DMS153 treated with DMSO at 0.1 percent for 48 hours (cell line): ENCODE data around the gene COL4A2.
"Not testable (repeated sequence)": the region's sequence is repeated elsewhere in the genome, so short reads cannot be mapped to it uniquely, and the experiment has no call there.

Experiments
- DNase-seq: peaks from one replicate; lab custom pipeline; 2025; ENCODE audit not compliant: unreplicated experiment; lab: John Stamatoyannopoulos, UW

The COL4A2 gene

GRCh38 chr13:110374431-110375370 is 67.6 kb downstream of the COL4A2 start:
- no peak for DNase-seq

- DNase-seq: no peak
Observed at GRCh38 chr13:110376120-110376519, 69.0 kb downstream of the COL4A2 start.

GRCh38 chr13:110377178-110377825 is 70.2 kb downstream of the COL4A2 start:
- DNase-seq: no peak

- DNase-seq: no peak
Observed at GRCh38 chr13:110377826-110378201, 70.7 kb downstream of the COL4A2 start.

- DNase-seq: no peak
Observed at GRCh38 chr13:110379358-110379757, 72.3 kb downstream of the COL4A2 start.

GRCh38 chr13:110379905-110380341 is 72.8 kb downstream of the COL4A2 start:
- no peak for DNase-seq

GRCh38 chr13:110380359-110381028 is 73.4 kb downstream of the COL4A2 start:
- DNase-seq: no peak

GRCh38 chr13:110381029-110381360 is 73.9 kb downstream of the COL4A2 start:
- DNase-seq: no peak

GRCh38 chr13:110382229-110382628 is 75.1 kb downstream of the COL4A2 start:
- no peak for DNase-seq

GRCh38 chr13:110382830-110383229 is 75.7 kb downstream of the COL4A2 start:
- no peak for DNase-seq

- no peak for DNase-seq
Observed at GRCh38 chr13:110387451-110388107, 80.5 kb downstream of the COL4A2 start.

- no peak for DNase-seq
Observed at GRCh38 chr13:110388108-110388943, 81.2 kb downstream of the COL4A2 start.

GRCh38 chr13:110390567-110390966 is 83.5 kb downstream of the COL4A2 start:
- no peak for DNase-seq

GRCh38 chr13:110391273-110391672 is 84.2 kb downstream of the COL4A2 start:
- no peak for DNase-seq

- no peak for DNase-seq
Observed at GRCh38 chr13:110392510-110393240, 85.6 kb downstream of the COL4A2 start.

GRCh38 chr13:110393761-110394160 is 86.7 kb downstream of the COL4A2 start:
- DNase-seq: no peak

GRCh38 chr13:110394371-110394841 is 87.3 kb downstream of the COL4A2 start:
- no peak for DNase-seq

GRCh38 chr13:110395616-110396015 is 88.5 kb downstream of the COL4A2 start:
- DNase-seq: not testable (repeated sequence)

GRCh38 chr13:110396476-110396875 is 89.4 kb downstream of the COL4A2 start:
- no peak for DNase-seq
